Mesothelial cell of epicardium (in vitro differentiated cells): Measurements from ENCODE around the gene CT47C1. TPM values are rescaled to one million over a fixed set of nuclear protein-coding genes. Genes with fewer than 3 reads are reported as not detected.

Source experiments
- DNase-seq, 2 experiments: peaks; one replicate each; pipeline ENCODE4 v3.0.0; 2021; ENCODE audit warnings: low spot score in 2 of 2; ENCODE audit not compliant: unreplicated experiment in 2 of 2
- H3K27ac Mint-ChIP-seq: 2 replicates; pipeline ENCODE4 v1.8.0; 2021; ENCODE audit warnings: mixed read lengths
- H3K27me3 Mint-ChIP-seq: 2 replicates; pipeline ENCODE4 v1.8.0; 2021; ENCODE audit warnings: low read depth, mixed read lengths
- H3K36me3 Mint-ChIP-seq: 2 replicates; pipeline ENCODE4 v1.8.0; 2021; ENCODE audit warnings: mixed read lengths
- H3K4me1 Mint-ChIP-seq: 2 replicates; pipeline ENCODE4 v1.8.0; 2021; ENCODE audit warnings: mixed read lengths
- H3K4me3 Mint-ChIP-seq: 2 replicates; pipeline ENCODE4 v1.8.0; 2021; ENCODE audit warnings: mild to moderate bottlenecking, moderate library complexity, mixed read lengths
- H3K9me3 Mint-ChIP-seq: 2 replicates; pipeline ENCODE4 v1.8.0; 2021; ENCODE audit warnings: mixed read lengths
- CTCF ChIP-seq: fragments of 200-600 bp; sonication (generic); IDR thresholded peaks from one replicate; pipeline ENCODE4 v1.5.0; 2021; ENCODE audit warnings: antibody characterized with exemption; ENCODE audit not compliant: unreplicated experiment
- total RNA-seq: library from RNA; stranded (reverse); gene quantifications from 3 replicates; pipeline ENCODE4 v1.2.1, GENCODE V29; 2021

CT47C1 gene
- total RNA-seq, 1 donor from 2014 or later, result not detected

DNA sequence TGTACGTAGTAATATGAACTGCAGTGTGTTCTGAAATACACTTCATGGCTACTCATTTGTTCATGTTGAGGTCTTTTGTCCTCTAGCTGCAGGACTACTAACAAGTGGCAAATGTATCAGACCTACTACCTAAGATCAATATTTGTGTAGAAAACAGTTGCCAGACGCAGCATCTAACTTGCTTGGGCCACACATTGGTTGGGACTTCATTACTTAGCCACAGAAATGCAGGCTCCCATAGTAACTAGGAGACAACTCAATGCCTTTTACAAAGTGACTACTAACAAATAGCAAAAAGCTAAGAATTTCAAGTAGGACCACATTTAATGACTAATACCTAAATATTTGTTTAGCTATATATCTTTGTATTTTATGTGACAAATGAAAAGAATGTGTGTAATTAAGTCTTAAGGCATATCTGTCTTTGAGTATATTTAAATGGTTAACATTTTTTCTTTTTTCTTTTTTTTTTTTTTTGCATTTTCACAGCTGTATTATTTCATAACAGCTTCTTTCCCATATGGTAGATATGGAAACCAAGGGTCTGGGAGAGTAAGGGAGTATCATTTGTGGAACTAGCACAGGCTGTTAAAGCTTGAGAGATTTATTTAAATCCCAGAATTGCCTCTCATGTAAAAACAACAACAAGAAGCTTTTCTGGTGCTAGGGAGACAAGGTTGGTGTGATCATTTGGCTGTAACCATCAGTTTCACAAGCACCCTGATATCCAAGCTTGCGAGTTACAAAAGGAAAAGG is 2.7 kb downstream of the CT47C1 start:
- no peak overlapping the region for H3K27ac Mint-ChIP-seq
- no peak for DNase-seq
- no peaks in the 10 kb centered on the region for H3K36me3 Mint-ChIP-seq
- no peak for TF ChIP-seq CTCF
- H3K27me3 Mint-ChIP-seq, result peaks cover 9% of the 10 kb centered on the region
- no peak overlapping the region for H3K4me3 Mint-ChIP-seq
- H3K4me1 Mint-ChIP-seq, result no peaks in the 10 kb centered on the region
- peaks cover 32% of the 10 kb centered on the region for H3K9me3 Mint-ChIP-seq

- H3K36me3 Mint-ChIP-seq, result no peaks in the 10 kb centered on the region
- H3K27me3 Mint-ChIP-seq, result peaks cover 9% of the 10 kb centered on the region
- H3K27ac Mint-ChIP-seq, result no peak overlapping the region
- peaks cover 6% of the 10 kb centered on the region for H3K4me1 Mint-ChIP-seq
- TF ChIP-seq CTCF, result no peak
- DNase-seq, result no peak
- no peak overlapping the region for H3K4me3 Mint-ChIP-seq
- H3K9me3 Mint-ChIP-seq, result peaks cover 30% of the 10 kb centered on the region
Measured at GRCh38 chrX:119082278-119082677, 9.5 kb downstream of the CT47C1 start.

GRCh38 chrX:119084766-119085165 is 12.0 kb downstream of the CT47C1 start:
- H3K4me3 Mint-ChIP-seq, result no peak overlapping the region
- H3K27ac Mint-ChIP-seq, result no peak overlapping the region
- DNase-seq, result no peak
- peaks cover 5% of the 10 kb centered on the region for H3K27me3 Mint-ChIP-seq
- peaks cover 18% of the 10 kb centered on the region for H3K9me3 Mint-ChIP-seq
- H3K4me1 Mint-ChIP-seq, result peaks cover 6% of the 10 kb centered on the region
- H3K36me3 Mint-ChIP-seq, result no peaks in the 10 kb centered on the region
- TF ChIP-seq CTCF, result no peak

GRCh38 chrX:119087121-119087520 is 14.3 kb downstream of the CT47C1 start:
- peaks cover 22% of the 10 kb centered on the region for H3K9me3 Mint-ChIP-seq
- TF ChIP-seq CTCF, result no peak
- no peak overlapping the region for H3K4me3 Mint-ChIP-seq
- peaks cover 6% of the 10 kb centered on the region for H3K4me1 Mint-ChIP-seq
- peaks cover 16% of the 10 kb centered on the region for H3K27me3 Mint-ChIP-seq
- no peak for DNase-seq
- H3K36me3 Mint-ChIP-seq, result no peaks in the 10 kb centered on the region
- no peak overlapping the region for H3K27ac Mint-ChIP-seq

GRCh38 chrX:119089619-119090018 is 16.8 kb downstream of the CT47C1 start:
- no peak for DNase-seq
- Mint-ChIP-seq H3K4me1 (peaks cover 6% of the 10 kb centered on the region), H3K9me3 (peaks cover 18% of the 10 kb centered on the region), H3K4me3 (no peak overlapping the region), H3K27ac (no peak overlapping the region), H3K27me3 (peaks cover 17% of the 10 kb centered on the region), H3K36me3 (no peaks in the 10 kb centered on the region)
- TF ChIP-seq CTCF, result no peak
